Activated naive CD8-positive, alpha-beta T cell treated with anti-CD3 and anti-CD28 coated beads, Interleukin-2, amount 10 ng/mL, durations not matched to agents 7 days and 5 days (primary cell): ENCODE data around the gene PRKN. TPM values are rescaled to one million over a fixed set of nuclear protein-coding genes. Genes with fewer than 3 reads are reported as not detected.

Experiments
- ATAC-seq: fragments of 150-1000 bp; cut with Tn5 transposase; one replicate; pipeline ENCODE4 v1.10.0; 2021; ENCODE audit warnings: low read depth, moderate library complexity
- POLR2A ChIA-PET: fragments of 350-600 bp; sonication (Branson Sonifier 250); formaldehyde crosslinking; loops from one replicate; lab custom pipeline; 2021; ENCODE audit warnings: antibody characterized with exemption; lab: Charles Lee
- DNase-seq: peaks from one replicate; pipeline ENCODE4 v3.0.0; 2021
- H3K27ac Mint-ChIP-seq: one replicate; pipeline ENCODE4 v1.8.0; 2022; ENCODE audit warnings: mild to moderate bottlenecking, mixed read lengths
- H3K27me3 Mint-ChIP-seq: one replicate; pipeline ENCODE4 v1.8.0; 2022; ENCODE audit warnings: mild to moderate bottlenecking, moderate library complexity, mixed read lengths
- H3K36me3 Mint-ChIP-seq: one replicate; pipeline ENCODE4 v1.8.0; 2021; ENCODE audit warnings: mild to moderate bottlenecking, mixed read lengths
- H3K4me1 Mint-ChIP-seq: one replicate; pipeline ENCODE4 v1.8.0; 2021; ENCODE audit warnings: mixed read lengths
- H3K4me3 Mint-ChIP-seq: one replicate; pipeline ENCODE4 v1.8.0; 2022; ENCODE audit warnings: mild to moderate bottlenecking, moderate library complexity, mixed read lengths
- H3K9me3 Mint-ChIP-seq: one replicate; pipeline ENCODE4 v1.8.0; 2021; ENCODE audit warnings: mixed read lengths
- total RNA-seq, 2 experiments: library from RNA; stranded (reverse); gene quantifications; one replicate each; pipeline ENCODE4 v1.2.3, GENCODE V29; 2021

PRKN gene
- total RNA-seq, 2 experiments from 2014 or later = 1.00 to 1.5 TPM

DNA sequence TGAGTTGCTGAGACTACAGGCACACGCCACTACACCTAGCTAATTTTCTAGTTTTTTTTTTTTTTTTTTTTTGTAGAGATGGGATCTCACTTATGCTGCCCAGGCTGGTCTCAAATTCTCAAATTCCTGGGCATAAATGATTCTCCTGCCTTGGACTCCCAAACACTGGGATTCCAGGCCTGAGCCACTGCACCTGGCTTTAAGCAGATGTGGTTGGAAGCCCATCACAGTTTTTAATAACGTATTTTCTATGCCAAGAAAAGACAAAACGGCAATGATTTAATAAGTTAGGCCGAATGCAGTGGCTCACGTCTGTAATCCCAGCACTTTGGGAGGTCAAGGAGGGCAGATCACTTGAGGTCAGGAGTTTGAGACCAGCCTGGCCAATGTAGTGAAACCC lies 456.6 kb downstream of the PRKN start:
- POLR2A ChIA-PET = no interaction called here
- DNase-seq (no peak), ATAC-seq (no peak)
- Mint-ChIP-seq H3K4me1 (no peaks in the 10 kb centered on the region), H3K9me3 (no peaks in the 10 kb centered on the region), H3K36me3 (no peaks in the 10 kb centered on the region), H3K4me3 (no peak overlapping the region), H3K27ac (no peak overlapping the region), H3K27me3 (no peaks in the 10 kb centered on the region)

DNA sequence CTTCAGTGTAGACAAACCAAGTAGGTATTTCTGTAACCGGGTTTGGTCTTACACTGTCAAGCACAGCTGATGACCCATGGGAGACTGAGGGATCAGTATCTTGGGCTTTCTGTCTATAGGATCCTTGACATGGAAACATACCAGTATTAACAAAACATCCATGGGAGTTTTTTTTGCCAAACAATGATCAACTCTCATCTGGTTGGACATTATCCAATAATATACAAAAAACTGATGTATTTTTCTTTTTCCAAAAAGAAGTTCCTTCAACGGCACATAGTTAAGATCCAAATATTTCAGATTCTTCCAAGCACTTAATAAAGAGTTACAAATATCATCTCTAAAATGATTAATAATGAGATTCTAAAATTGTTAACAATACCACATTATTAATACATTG lies 459.9 kb downstream of the PRKN start:
- Mint-ChIP-seq H3K36me3 (no peaks in the 10 kb centered on the region), H3K27me3 (no peaks in the 10 kb centered on the region), H3K9me3 (peaks cover 4% of the 10 kb centered on the region), H3K4me3 (no peak overlapping the region), H3K4me1 (no peaks in the 10 kb centered on the region), H3K27ac (no peak overlapping the region)
- DNase-seq (no peak), ATAC-seq (no peak)
- POLR2A ChIA-PET = no interaction called here

DNA sequence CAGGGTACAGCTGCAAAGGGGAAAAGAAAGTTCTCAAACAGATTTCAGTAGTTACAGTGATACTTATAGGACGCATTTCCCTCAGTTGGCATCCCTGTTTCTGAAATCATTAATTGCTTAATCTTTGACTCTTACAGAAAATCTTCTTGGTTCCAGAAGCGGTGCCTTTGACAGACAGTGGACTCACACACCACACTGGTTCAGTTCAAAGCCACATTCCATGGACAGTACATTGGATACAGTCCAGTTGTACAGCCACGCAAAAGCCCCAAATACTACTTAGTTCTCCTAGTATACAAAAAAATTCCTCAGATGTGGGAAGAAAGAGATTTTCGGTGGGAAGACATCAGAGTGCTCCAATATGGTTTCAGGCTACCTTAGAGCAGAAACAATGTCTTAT lies 460.4 kb downstream of the PRKN start:
- POLR2A ChIA-PET = no interaction called here
- no peaks in the 10 kb centered on the region for H3K36me3 Mint-ChIP-seq
- H3K9me3 Mint-ChIP-seq = peaks cover 4% of the 10 kb centered on the region
- no peak overlapping the region for H3K4me3 Mint-ChIP-seq
- ATAC-seq (no peak), DNase-seq (no peak)
- no peaks in the 10 kb centered on the region for H3K4me1 Mint-ChIP-seq
- no peak overlapping the region for H3K27ac Mint-ChIP-seq
- H3K27me3 Mint-ChIP-seq = no peaks in the 10 kb centered on the region

GRCh38 chr6:162264581-162264980 lies 463.0 kb downstream of the PRKN start:
- H3K4me3 Mint-ChIP-seq = no peak overlapping the region
- DNase-seq (no peak), ATAC-seq (no peak)
- POLR2A ChIA-PET = no interaction called here
- H3K27me3 Mint-ChIP-seq = no peaks in the 10 kb centered on the region
- no peak overlapping the region for H3K27ac Mint-ChIP-seq
- H3K36me3 Mint-ChIP-seq = no peaks in the 10 kb centered on the region
- peaks cover 4% of the 10 kb centered on the region for H3K9me3 Mint-ChIP-seq
- H3K4me1 Mint-ChIP-seq = no peaks in the 10 kb centered on the region

DNA sequence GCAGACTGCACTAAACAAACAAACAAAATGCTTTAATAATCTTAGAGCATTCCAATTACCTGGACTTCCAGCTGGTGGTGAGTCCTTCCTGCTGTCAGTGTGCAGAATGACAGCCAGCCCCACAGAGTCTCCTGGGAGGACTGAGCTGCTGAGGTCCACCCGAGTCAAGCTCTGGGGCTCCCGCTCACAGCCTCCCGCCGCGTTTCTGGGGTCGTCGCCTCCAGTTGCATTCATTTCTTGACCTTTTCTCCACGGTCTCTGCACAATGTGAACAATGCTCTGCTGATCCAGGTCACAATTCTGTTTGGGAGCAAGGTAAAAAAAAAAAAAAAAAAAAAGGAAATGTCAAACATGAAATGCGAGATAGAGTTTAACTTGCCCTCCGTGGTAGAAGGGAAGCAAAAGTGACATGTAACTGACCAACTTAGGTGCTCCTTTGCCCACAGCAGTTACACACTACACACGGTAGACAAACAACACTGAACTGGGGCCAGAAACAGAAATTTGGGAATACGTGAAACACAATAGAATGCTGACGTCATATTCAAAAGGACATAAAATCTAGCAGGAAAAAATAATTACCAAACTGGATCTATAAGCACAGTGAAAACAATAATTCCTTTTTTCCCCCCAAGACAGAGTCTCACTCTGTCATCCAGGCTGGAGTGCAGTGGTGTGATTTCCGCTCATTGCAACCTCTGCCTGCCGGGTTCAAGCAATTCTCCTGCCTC lies 464.9 kb downstream of the PRKN start:
- H3K9me3 Mint-ChIP-seq = peaks cover 4% of the 10 kb centered on the region
- H3K36me3 Mint-ChIP-seq = no peaks in the 10 kb centered on the region
- H3K4me3 Mint-ChIP-seq = no peak overlapping the region
- no peak overlapping the region for H3K27ac Mint-ChIP-seq
- ATAC-seq = no peak
- H3K27me3 Mint-ChIP-seq = no peaks in the 10 kb centered on the region
- POLR2A ChIA-PET = no interaction called here
- H3K4me1 Mint-ChIP-seq = no peaks in the 10 kb centered on the region
- DNase-seq = no peak

DNA sequence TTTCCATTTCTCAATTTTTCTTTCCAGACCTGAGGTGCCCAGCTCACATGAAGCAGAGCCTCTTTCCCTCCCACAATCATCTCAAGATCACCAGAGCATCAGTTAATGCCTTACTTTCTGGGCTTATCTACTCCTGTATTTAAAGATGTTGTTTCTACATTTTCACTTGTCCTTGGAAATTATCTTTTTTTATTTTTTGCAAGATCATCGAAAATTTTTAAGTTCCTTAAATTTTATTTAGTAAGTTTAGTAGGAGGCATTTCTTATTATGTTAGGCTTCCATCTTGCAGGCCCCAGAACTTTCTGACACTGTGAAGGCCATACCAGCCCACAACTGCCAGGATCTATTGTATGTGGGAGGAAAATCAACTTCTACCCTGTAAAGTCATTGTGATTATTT lies 466.0 kb downstream of the PRKN start:
- no peaks in the 10 kb centered on the region for H3K27me3 Mint-ChIP-seq
- DNase-seq (no peak), ATAC-seq (no peak)
- POLR2A ChIA-PET = no interaction called here
- H3K36me3 Mint-ChIP-seq = no peaks in the 10 kb centered on the region
- H3K4me3 Mint-ChIP-seq = no peak overlapping the region
- H3K27ac Mint-ChIP-seq = no peak overlapping the region
- H3K4me1 Mint-ChIP-seq = no peaks in the 10 kb centered on the region
- H3K9me3 Mint-ChIP-seq = peaks cover 4% of the 10 kb centered on the region

DNA sequence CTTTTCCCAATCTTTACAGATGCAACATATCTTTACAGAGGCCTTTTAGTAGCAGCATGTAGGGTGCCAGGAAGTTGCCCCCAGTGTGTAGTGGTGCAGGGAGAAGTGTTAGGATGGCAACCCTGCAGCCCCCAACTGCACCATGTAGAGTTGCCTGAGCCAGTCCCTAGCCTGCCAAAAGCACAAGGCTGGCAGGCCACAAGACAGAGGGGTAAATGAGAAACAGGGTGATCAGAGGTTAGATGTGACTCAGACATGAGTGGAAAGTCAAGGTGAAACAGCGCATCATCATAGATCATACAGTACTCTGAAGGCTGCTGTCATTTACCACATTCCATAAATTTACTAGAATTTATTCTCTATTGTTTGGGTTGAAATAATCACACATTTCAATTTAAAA lies 467.5 kb downstream of the PRKN start:
- Mint-ChIP-seq H3K9me3 (peaks cover 4% of the 10 kb centered on the region), H3K4me1 (no peaks in the 10 kb centered on the region), H3K36me3 (no peaks in the 10 kb centered on the region), H3K27ac (no peak overlapping the region), H3K27me3 (no peaks in the 10 kb centered on the region), H3K4me3 (no peak overlapping the region)
- ATAC-seq (no peak), DNase-seq (no peak)
- POLR2A ChIA-PET = no interaction called here

DNA sequence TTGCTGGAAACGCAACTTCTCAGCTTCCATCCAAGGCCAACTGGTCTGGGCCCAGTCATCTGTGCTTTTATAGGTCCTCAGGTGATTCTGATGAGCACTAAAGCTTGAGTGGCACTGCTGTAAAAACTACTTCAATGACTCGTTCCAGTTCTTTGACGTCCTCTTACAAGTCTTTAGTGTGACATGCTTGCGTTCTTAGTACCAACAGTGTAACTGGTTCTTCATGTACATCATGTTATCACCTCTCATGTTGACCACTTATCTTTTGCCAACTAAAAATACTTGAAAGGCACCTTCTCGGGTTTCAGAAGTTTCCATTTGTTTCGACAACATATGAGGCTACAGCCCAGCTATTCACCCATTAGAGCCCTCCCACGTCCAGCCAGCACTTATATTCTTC lies 468.9 kb downstream of the PRKN start:
- H3K9me3 Mint-ChIP-seq = no peaks in the 10 kb centered on the region
- no peaks in the 10 kb centered on the region for H3K4me1 Mint-ChIP-seq
- no peaks in the 10 kb centered on the region for H3K36me3 Mint-ChIP-seq
- no peak overlapping the region for H3K27ac Mint-ChIP-seq
- POLR2A ChIA-PET = no interaction called here
- no peak overlapping the region for H3K4me3 Mint-ChIP-seq
- DNase-seq = no peak
- H3K27me3 Mint-ChIP-seq = no peaks in the 10 kb centered on the region
- no peak for ATAC-seq

DNA sequence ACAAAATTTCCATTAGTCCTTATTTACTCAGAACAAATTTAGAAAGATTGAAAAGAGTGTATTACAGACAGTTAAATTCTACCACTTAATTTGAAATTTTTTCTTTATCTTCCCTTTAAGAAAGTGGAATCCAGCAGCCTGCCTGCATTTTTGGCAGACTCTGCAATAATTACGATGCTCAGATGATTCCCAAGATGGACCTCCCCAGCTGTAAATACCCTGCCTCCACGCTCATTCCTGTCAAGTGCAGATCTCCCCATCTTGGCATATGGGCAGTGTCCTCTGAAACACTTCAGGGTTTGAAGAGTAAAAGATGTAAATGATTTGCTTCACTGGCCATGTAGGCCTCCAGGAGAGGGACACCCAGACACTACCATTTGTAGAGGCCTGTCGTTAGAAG lies 471.2 kb downstream of the PRKN start:
- DNase-seq (no peak), ATAC-seq (no peak)
- POLR2A ChIA-PET = no interaction called here
- no peak overlapping the region for H3K27ac Mint-ChIP-seq
- no peaks in the 10 kb centered on the region for H3K36me3 Mint-ChIP-seq
- no peaks in the 10 kb centered on the region for H3K9me3 Mint-ChIP-seq
- no peaks in the 10 kb centered on the region for H3K4me1 Mint-ChIP-seq
- H3K4me3 Mint-ChIP-seq = no peak overlapping the region
- H3K27me3 Mint-ChIP-seq = no peaks in the 10 kb centered on the region

DNA sequence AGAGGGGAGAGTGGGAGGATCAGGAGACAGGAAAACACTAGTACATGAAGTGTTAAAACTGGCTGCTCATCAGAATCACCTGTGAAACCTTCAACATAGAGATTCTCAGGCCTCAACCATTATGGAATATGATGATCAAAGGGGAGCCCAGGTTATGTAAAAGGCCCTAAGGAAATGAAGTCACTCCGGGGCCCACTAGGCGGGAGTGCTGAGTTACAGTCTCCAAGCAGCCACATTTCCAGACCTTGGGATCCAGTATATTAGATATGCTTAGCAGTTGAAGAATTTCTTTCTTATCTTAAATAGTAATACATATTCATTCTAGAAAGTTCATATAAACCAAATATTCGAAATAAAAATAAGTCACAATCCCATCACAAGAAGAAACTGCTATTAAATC lies 476.3 kb downstream of the PRKN start:
- H3K27ac Mint-ChIP-seq = no peak overlapping the region
- ATAC-seq (no peak), DNase-seq (no peak)
- H3K9me3 Mint-ChIP-seq = no peaks in the 10 kb centered on the region
- no peaks in the 10 kb centered on the region for H3K27me3 Mint-ChIP-seq
- no peaks in the 10 kb centered on the region for H3K36me3 Mint-ChIP-seq
- POLR2A ChIA-PET = no interaction called here
- no peak overlapping the region for H3K4me3 Mint-ChIP-seq
- no peaks in the 10 kb centered on the region for H3K4me1 Mint-ChIP-seq

DNA sequence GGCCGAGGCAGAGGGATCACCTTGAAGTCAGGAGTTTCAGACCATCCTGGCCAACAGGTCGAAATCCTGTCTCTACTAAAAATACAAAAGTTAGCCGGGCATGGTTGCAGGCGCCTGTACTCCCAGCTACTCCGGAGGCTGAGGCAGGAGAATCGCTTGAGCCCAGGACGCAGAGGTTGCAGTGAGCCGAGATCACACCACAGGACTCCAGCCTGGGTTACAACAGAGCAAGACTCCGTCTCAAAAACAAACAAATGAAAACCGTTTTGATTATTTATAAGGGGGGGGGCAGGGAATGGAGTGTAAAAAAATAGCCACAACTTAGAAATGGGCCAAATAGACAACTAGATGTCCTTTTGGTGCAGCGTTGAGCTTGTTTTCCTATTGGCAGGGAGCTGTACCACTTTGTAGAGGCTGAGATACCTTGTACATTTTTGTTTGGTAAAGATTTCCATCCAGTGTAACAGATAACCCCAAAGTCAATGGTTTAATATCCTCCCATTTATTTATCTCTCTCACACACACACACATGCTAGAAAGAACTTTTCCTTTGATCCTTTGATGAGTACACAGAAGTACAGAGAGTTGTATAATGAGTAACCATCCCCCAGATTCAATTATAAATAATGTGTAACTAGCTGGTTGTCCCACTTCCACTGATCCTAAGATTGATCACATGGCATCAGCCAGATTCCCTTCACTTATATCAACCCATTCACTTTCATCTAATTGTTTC lies 477.5 kb downstream of the PRKN start:
- H3K9me3 Mint-ChIP-seq = no peaks in the 10 kb centered on the region
- no peak for DNase-seq
- no peaks in the 10 kb centered on the region for H3K27me3 Mint-ChIP-seq
- H3K36me3 Mint-ChIP-seq = no peaks in the 10 kb centered on the region
- no peak overlapping the region for H3K4me3 Mint-ChIP-seq
- no peak overlapping the region for H3K27ac Mint-ChIP-seq
- ATAC-seq = no peak
- H3K4me1 Mint-ChIP-seq = no peaks in the 10 kb centered on the region
- POLR2A ChIA-PET = no interaction called here

DNA sequence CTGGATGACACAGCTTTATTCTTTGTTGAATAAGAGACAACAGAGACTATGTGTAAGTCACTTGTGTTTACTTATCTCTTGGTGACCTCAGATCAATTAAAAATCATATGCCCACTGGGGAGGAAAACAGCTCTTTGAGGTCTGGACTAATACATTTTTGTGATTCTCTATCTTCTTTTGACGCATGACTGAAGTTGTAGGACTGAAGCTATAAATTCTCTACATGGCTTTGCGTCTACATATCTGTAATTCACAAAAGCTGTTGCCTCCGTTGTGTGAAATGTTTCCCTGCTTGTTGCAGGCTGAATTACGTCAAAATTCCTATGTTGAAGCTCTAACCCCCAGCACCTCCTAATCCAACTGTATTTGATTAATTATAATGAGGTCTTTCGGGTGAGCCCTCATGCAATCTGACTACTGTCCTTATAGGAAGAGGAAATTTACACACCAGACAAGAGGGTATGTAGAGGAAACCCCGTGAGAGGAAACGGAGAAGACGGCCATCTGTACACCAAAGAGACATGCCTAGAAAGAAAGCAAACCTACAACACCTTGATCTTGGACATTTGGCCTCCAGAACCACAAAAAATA lies 481.6 kb downstream of the PRKN start:
- H3K27me3 Mint-ChIP-seq = no peaks in the 10 kb centered on the region
- H3K9me3 Mint-ChIP-seq = no peaks in the 10 kb centered on the region
- H3K4me3 Mint-ChIP-seq = no peak overlapping the region
- no peaks in the 10 kb centered on the region for H3K36me3 Mint-ChIP-seq
- no peak overlapping the region for H3K27ac Mint-ChIP-seq
- no peak for DNase-seq
- ATAC-seq = no peak
- H3K4me1 Mint-ChIP-seq = no peaks in the 10 kb centered on the region
- POLR2A ChIA-PET = no interaction called here

DNA sequence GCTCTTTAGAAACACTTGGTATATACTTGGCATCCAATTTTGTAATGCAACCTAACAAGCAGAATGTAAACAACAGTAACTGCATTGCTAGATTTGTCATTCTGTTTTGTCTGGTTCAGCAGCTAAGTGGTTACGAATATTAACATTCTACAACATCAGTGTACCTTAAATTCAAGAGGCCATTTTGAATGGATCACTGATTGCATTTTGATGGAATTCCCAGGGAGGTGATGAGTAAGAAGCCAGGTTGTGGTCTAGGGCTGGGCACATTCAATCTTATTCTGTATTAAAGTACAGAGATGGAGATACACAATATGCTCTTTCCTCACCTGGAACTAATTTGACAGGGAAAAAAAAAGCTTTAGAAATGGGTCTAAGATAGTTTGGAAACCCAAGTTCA lies 483.5 kb downstream of the PRKN start:
- ATAC-seq (no peak), DNase-seq (no peak)
- POLR2A ChIA-PET = no interaction called here
- Mint-ChIP-seq H3K4me3 (no peak overlapping the region), H3K9me3 (no peaks in the 10 kb centered on the region), H3K27me3 (no peaks in the 10 kb centered on the region), H3K4me1 (no peaks in the 10 kb centered on the region), H3K27ac (no peak overlapping the region), H3K36me3 (no peaks in the 10 kb centered on the region)

DNA sequence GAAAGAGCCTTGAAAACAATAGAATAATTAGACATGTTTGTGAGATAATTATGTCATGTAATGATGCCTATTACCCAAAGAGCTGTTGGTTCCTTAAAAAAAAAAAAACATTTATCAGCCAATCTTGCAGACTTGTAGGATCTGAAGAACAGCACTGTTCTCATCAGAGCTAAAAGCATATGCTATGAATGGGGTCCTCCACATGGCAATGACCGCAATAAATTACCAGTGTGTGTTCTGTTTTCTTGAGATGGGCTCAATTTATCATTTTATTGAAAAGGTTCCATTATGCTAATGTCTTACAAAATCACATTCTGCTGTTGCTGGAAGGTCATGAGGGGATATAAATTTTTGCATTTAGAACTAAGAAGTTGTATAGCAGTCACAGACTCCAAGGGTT lies 484.7 kb downstream of the PRKN start:
- Mint-ChIP-seq H3K36me3 (no peaks in the 10 kb centered on the region), H3K4me1 (no peaks in the 10 kb centered on the region), H3K4me3 (no peak overlapping the region), H3K27me3 (no peaks in the 10 kb centered on the region), H3K27ac (no peak overlapping the region), H3K9me3 (no peaks in the 10 kb centered on the region)
- no peak for DNase-seq
- no peak for ATAC-seq
- POLR2A ChIA-PET = no interaction called here
